GM12878 (cell line): ENCODE data around the gene GAB3.

Experiments used
- BCLAF1 ChIP-seq: fragments of 450-650 bp; IDR thresholded peaks from 2 replicates; pipeline ENCODE4 v1.6.1; 2017; ENCODE audit warnings: antibody characterized with exemption, mild to moderate bottlenecking, moderate library complexity
- BHLHE40 ChIP-seq, 2 experiments: fragments of 450-650 bp in 1 of 2; IDR thresholded peaks; 2 replicates each; pipeline ENCODE4 v1.6.1; 2011 to 2017; ENCODE audit warnings: low read depth in 2 of 2, borderline replicate concordance in 1 of 2, improper control_type of control experiment in 1 of 2, low read length in 1 of 2, mild to moderate bottlenecking in 1 of 2
- BRCA1 ChIP-seq: IDR thresholded peaks from 2 replicates; pipeline ENCODE4 v1.6.1; 2011; ENCODE audit warnings: low read depth, low read length, improper control_type of control experiment
- CEBPB ChIP-seq, 2 experiments: fragments of 150-350 bp in 1 of 2; IDR thresholded peaks; 2 replicates each; pipeline ENCODE4 v1.6.1; 2012 to 2014; ENCODE audit warnings: low read depth in 2 of 2, low read length in 2 of 2, borderline replicate concordance in 1 of 2, inconsistent platforms in 1 of 2
- CHD1 ChIP-seq: IDR thresholded peaks from 2 replicates; pipeline ENCODE4 v1.6.1; 2012; ENCODE audit warnings: low read depth, low read length, improper control_type of control experiment
- CHD2 ChIP-seq: IDR thresholded peaks from 2 replicates; pipeline ENCODE4 v1.6.1; 2011; ENCODE audit warnings: low read depth, low read length, improper control_type of control experiment, borderline replicate concordance
- CTCF ChIP-seq, 3 experiments: IDR thresholded peaks in 2 of 3; conservative IDR thresholded peaks in 1 of 3; 2 replicates each; pipeline ENCODE4 v1.5.1; 2011; ENCODE audit warnings: low read depth in 3 of 3, low read length in 3 of 3, mild to moderate bottlenecking in 3 of 3, control low read depth in 2 of 3, moderate library complexity in 2 of 3, inconsistent platforms in 1 of 3, mixed read lengths in 1 of 3; ENCODE audit not compliant: control insufficient read depth in 2 of 3, insufficient read depth in 1 of 3; ENCODE audit errors: extremely low read depth in 1 of 3
- CUX1 ChIP-seq: IDR thresholded peaks from 2 replicates; pipeline ENCODE4 v1.6.1; 2012; ENCODE audit warnings: improper control_type of control experiment, low read depth, low read length; ENCODE audit not compliant: insufficient replicate concordance
- DPF2 ChIP-seq: fragments of 450-650 bp; IDR thresholded peaks from 2 replicates; pipeline ENCODE4 v1.6.1; 2017; ENCODE audit warnings: mild to moderate bottlenecking
- NKRF ChIP-seq: fragments of 450-650 bp; conservative IDR thresholded peaks from 2 replicates; pipeline ENCODE4 v1.6.1; 2017; ENCODE audit warnings: mild to moderate bottlenecking, moderate library complexity
- POLR2A ChIP-seq: IDR thresholded peaks from 2 replicates; pipeline ENCODE4 v1.6.1; 2011; ENCODE audit warnings: low read depth, mild to moderate bottlenecking, low read length
- SKIL ChIP-seq: fragments of 450-650 bp; IDR thresholded peaks from 2 replicates; pipeline ENCODE4 v1.6.1; 2017; ENCODE audit warnings: mild to moderate bottlenecking, low read depth, inconsistent platforms; ENCODE audit not compliant: poor library complexity, severe bottlenecking
- YY1 ChIP-seq: IDR thresholded peaks from 2 replicates; pipeline ENCODE4 v1.6.1; 2011; ENCODE audit warnings: low read depth, mild to moderate bottlenecking, low read length
- ZNF24 ChIP-seq: fragments of 450-650 bp; IDR thresholded peaks from 2 replicates; pipeline ENCODE4 v1.6.1; 2017; ENCODE audit warnings: antibody characterized with exemption, mild to moderate bottlenecking

- TF ChIP-seq NKRF (no peak), CTCF (IDR thresholded peaks at IDR 0.05 in 2 of 3, conservative IDR thresholded peaks at IDR 0.05 in 1 of 3; ENCODE audit: control insufficient read depth in 2 of 3, extremely low read depth in 1 of 3, insufficient read depth in 1 of 3, low read depth in 3 of 3, low read length in 3 of 3) (no peak), POLR2A (no peak), CUX1 (no peak), BHLHE40 (IDR thresholded peaks at IDR 0.05; ENCODE audit: borderline replicate concordance in 1 of 2, low read depth in 2 of 2, low read length in 1 of 2) (no peak), ZNF24 (no peak), YY1 (no peak), DPF2 (no peak), BCLAF1 (no peak), CHD1 (no peak), SKIL (no peak), CHD2 (no peak), CEBPB (IDR thresholded peaks at IDR 0.05; ENCODE audit: borderline replicate concordance in 1 of 2, low read depth in 2 of 2, low read length in 2 of 2) (no peak), BRCA1 (no peak)
These were observed 96.5 kb downstream of the GAB3 start for GRCh38 chrX:154654372-154654771.
